HG03565 (cell line): Measurements from ENCODE around the gene ACY1.

ENCODE experiments used
- ATAC-seq: cut with Tn5 transposase; IDR thresholded peaks from one replicate; pipeline ENCODE4 v1.9.1; 2021; ENCODE audit warnings: mild to moderate bottlenecking, moderate library complexity; ENCODE audit not compliant: unreplicated experiment

Gene ACY1

GRCh38 chr3:51945926-51946705 lies 37.2 kb upstream of the ACY1 start:
- no peak for ATAC-seq

GRCh38 chr3:51946796-51947195 lies 36.5 kb upstream of the ACY1 start:
- no peak for ATAC-seq

GRCh38 chr3:51947215-51947900 lies 36.0 kb upstream of the ACY1 start:
- no peak for ATAC-seq

DNA sequence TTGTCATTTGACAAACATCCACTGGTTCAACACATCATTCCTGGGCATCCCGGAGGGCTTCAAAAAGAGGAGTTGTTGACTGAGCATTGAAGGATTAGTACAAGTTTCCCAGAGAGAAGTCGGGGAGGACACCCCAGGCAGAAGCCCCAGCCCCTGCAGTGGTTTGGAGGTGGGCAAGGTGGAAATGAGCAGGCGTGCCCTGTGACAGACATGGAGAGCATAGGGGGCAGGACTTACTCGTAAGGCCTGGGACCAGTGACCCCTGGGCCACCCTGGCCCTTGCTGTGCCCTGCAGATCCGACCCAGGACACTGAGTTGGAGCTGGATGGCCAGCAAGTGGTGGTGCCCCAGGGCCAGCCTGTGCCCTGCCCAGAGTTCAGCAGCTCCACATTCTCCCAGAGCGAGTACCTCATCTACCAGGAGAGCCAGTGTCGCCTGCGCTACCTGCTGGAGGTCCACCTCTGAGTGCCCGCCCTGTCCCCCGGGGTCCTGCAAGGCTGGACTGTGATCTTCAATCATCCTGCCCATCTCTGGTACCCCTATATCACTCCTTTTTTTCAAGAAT lies 35.2 kb upstream of the ACY1 start:
- no peak for ATAC-seq

DNA sequence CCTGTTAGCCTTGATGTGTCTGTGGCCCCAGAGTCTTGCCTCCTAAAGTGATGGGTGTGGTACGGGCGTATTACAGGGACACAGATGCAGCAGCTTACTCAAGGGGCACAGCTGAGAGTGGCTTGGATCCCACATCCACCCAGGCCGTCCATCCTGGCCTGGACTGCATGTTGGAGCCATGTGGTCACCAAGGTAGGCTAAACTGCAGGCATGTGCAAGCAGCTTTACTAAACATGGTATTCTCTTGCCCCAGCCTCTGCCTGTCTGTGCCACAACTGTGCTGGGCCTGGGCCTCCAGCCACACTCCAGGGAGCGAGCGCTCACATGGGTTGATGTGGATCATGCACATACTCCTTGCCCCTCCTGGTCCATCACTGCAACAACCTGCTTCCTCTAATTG lies 34.2 kb upstream of the ACY1 start:
- ATAC-seq, result no peak

- ATAC-seq, result no peak
Observed at GRCh38 chr3:51950899-51951298, 32.4 kb upstream of the ACY1 start.

DNA sequence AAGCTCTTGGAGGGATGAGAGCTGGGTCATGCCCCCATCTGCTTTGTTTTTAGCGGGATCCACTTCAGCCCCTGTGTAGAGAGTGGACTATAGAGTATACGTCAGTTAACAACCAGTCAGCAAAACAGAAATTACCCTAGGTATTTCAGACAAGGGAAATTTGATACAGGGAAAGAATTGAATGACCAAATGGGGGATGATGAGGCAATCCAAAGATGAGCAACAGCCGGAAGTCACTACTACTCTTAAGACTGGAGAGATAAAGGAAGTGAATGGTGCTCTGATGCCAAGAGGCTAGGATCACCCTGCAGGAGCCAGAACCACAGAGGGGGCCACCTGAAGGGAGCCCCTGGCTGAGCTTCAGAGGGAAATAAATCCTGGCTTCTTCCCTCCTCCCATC lies 29.9 kb upstream of the ACY1 start:
- ATAC-seq, result no peak

GRCh38 chr3:51954105-51954504 lies 29.2 kb upstream of the ACY1 start:
- ATAC-seq, result no peak

DNA sequence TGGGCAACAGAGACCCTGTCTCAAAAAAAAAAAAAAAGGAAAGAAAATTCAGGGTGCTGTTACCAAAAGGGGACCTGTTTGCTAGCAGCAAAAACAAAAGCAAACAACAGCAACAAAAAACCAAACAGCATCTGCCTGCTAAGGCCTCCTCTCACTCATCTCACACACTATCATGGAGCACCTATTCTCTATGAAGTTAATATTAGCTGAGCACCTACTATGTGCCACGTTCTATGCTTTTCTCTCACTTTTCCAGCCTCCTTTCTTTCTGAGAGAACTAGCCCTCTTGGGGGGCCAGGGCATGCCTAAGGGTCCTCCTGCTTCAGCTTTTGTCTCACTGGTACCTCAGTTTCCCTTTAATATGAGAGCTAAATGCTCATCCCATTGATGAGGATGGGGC lies 28.6 kb upstream of the ACY1 start:
- no peak for ATAC-seq

DNA sequence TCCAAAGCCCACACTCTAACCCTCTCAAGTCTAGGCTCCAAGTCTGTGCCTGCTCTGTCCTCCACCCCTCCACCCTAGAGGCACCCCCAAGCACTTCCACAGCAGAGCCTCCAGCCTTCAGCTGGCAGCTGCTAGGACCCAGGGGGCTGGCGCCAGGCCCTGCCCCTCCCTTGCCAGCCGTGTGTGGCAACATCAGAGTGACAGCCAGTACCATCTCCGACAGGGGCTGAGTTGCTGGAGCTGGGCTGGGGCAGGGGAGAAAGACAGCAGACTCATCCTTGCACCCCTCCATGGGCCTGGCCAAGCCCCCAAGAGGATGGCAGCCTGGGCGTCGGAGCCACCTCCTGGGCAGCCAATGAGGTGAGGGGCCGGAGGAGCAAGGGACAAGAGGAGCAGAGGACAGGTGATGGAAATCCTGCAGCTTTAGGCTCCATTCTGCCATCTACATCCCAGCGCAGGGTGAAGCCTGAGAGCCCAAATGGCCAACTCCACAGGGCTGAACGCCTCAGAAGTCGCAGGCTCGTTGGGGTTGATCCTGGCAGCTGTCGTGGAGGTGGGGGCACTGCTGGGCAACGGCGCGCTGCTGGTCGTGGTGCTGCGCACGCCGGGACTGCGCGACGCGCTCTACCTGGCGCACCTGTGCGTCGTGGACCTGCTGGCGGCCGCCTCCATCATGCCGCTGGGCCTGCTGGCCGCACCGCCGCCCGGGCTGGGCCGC lies 28.0 kb upstream of the ACY1 start, which contains the start of gene GPR62:
Gene GPR62, plus strand, starts transcription at position 207 of the 718 bp plus-strand sequence. Its CDS starts 272 bp downstream, at position 479.
- no peak for ATAC-seq

DNA sequence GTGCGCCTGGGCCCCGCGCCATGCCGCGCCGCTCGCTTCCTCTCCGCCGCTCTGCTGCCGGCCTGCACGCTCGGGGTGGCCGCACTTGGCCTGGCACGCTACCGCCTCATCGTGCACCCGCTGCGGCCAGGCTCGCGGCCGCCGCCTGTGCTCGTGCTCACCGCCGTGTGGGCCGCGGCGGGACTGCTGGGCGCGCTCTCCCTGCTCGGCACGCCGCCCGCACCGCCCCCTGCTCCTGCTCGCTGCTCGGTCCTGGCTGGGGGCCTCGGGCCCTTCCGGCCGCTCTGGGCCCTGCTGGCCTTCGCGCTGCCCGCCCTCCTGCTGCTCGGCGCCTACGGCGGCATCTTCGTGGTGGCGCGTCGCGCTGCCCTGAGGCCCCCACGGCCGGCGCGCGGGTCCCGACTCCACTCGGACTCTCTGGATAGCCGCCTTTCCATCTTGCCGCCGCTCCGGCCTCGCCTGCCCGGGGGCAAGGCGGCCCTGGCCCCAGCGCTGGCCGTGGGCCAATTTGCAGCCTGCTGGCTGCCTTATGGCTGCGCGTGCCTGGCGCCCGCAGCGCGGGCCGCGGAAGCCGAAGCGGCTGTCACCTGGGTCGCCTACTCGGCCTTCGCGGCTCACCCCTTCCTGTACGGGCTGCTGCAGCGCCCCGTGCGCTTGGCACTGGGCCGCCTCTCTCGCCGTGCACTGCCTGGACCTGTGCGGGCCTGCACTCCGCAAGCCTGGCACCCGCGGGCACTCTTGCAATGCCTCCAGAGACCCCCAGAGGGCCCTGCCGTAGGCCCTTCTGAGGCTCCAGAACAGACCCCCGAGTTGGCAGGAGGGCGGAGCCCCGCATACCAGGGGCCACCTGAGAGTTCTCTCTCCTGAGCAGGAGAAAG lies 27.2 kb upstream of the ACY1 start:
- ATAC-seq, result no peak

DNA sequence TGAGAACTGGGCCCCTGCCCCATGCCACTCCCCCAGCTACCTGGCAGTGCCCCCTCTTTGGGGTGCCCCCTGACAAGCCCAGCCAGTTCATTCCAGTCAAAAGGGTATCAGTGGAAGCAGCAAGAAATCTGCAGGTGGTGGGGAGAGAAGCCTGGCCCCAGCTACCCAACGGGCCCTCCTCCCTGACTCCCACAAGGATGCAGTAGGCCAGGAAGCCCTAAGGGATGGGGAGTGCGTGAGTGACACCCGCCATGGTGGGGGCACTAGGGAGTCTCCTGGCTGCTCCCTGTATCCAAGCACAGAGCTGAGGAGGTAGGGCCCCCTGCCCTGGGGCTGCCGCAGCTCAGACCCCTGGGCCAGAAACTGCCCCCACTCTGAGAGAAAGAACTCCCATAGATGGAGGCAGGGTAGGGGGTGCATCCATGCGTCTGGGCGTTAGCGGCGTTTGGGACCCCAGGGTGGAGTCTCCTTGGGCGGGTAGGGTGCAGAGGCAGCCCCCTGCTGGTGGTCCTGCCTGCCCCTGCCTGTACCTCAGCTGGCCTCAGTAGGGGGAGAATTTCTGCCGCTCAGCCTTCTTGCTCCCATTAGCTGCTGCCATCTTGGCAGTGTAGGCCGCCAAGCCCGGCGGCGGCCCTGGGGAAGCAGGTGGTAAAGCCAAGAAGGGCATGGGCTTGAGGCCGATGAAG lies 25.7 kb upstream of the ACY1 start:
- ATAC-seq, result no peak

DNA sequence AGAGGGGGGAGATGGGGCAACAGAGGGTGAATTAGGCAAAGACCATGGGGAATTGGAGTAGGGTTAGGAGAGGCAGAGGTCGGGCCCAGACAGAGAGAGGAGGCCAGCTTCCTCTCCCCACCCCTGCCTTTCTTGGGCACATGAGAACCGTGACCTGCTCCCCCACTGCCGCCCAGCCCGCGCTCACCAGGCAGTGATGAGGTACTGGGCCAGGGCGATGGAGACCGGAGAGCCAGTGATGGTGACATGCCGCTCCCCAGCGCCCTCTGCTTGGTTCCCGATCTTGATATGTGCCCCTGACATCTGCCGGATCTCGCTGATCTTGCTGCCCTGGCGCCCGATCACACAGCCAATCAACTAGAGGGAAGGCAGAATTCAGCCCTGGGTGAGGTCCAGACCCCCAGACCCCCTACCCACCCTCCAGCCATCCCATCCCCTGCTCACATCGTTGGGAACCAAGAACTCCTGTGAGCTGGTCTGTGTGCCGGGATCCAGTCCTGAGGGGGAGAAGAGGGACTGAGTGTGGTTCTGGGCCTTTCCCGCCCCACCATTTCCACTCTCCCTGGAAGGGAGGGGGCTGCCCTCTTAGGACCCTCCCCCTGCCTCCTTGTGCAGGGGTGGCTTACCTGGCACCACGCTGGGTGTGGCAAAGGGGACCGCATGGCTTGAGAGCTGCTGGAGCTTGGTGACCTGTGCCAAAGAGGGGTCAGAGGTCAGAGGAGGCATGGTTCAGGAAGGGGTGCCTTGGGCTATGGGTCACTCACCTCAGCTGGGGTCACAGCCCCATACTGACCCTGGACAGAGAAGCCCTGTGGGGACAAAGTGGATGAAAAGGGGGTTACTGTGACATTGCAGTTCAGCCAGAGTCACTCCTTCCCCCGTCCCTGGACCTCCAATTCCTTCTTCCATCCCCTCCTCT lies 24.5 kb upstream of the ACY1 start:
- no peak for ATAC-seq

DNA sequence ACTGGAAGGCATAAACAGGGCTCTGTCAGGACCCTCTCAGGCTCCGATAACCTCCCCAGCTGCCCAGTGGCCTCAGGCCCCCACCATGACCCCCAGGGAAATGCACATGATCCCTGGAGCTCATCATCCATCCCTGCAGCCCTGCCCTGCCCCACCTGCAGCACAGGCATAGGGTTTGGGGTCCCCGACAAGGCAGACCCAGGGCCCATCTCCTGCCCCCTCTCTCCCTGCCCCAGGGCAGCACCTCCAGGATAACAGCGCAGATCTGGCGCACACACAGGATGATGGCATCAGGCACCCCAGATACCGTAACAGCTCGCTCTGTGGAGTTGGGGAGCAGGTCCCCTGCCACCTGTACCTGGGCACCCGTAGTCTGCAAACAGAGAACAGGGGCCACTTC lies 23.7 kb upstream of the ACY1 start:
- ATAC-seq, result no peak

DNA sequence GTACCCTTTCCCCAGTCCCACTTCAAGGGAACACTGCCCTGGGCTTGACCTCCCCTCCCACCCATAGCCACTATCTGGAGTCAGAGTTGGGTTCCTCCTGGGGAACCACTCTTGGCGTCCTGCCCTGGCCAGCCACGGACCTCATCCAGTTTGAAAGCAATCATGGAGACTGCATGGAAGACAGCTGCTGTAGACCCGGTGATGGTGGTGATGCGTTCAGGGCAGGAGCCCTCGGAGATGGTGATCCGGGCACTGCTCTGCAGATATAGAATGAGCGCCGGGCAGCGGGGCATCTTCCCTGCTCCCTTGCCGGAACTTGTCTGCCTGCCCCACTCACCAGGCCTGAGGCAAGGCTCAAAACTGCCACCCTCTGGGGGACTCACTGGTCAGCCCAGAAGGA lies 22.9 kb upstream of the ACY1 start:
- ATAC-seq, result no peak

DNA sequence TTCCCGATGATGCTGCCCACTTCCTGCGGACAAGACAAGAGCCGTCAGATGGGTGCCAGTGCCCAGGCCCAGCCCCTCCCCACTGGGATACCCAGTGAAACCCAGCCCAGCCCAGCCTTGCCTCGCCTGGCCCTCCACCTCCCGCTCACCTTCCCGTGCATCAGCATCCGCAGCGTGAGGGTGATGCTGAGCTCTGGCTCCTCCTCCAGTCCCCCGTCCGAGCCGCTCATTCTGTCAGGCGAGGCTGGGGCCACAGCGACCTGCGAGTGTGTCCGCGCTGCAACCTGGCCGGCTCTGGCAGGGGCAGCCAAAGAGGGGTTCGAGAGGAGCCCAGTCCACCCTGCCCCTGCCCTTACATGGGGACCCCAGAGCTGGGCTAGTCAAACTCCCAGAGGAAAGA lies 22.3 kb upstream of the ACY1 start:
- no peak for ATAC-seq

DNA sequence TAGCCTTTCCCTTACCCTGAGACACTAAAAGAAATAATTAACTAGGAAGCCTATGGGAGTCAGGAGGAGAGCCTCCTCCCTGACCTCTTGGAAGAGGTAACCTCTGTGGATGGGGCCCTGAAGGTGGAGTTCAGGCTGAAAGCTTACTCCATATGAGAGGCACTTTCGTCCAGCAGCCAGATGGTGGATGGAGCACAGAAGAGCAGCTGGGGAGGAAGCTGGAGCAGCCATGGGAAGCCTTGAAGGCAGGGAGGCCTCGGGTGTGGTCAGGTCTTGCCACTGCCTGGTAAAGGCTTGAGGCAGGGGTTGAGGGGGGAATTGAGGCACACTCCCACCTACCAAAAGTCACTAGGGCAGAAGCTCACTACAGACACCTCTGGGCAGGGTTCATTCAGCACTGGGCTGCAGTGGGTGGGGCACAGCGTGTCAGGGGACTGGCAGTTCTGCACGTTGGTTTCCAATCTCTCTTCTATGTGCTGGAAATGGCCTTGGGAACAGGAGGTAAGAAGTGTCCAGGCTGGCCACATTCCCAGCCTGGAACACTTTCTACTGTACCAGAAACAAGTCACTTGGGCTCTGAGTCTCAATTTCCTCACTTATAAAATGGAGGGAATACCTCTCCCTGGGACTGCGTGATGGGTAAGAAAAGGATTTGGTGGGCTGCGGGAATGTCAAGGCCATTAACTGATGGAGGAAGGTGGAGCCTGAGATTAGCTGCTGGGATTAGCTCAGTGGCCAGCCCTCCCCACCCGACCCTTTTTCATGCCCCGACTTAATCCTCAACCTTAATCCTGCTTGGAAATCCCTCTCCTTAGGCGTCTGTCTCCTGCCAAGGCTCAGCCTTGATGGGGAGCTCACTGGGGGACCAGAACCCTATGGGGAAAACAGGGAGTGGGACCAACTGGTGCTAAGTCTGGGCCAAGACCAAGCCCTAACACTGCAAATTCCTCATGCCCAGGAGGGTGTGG lies 21.4 kb upstream of the ACY1 start:
- ATAC-seq, result no peak
